Body of pancreas (tissue), 4 donors: ENCODE measurements around the gene INPP5D.

Experiments used
- POLR2A ChIP-seq, 3 donors: fragments of 450-650 bp; IDR thresholded peaks; one replicate each; pipeline ENCODE4 v1.6.1; 2016; ENCODE audit warnings: antibody characterized with exemption in 3 of 3, mild to moderate bottlenecking in 2 of 3
- TF ChIP-seq, protein P1 (sequence below), 7 experiments: fragments of 450-650 bp in 4 of 7; fragments of 200-600 bp in 3 of 7; sonication (generic) in 3 of 7; IDR thresholded peaks; one replicate each; pipeline ENCODE4 v1.5.1; 2016 to 2019; ENCODE audit warnings: antibody characterized with exemption in 7 of 7

DNA sequence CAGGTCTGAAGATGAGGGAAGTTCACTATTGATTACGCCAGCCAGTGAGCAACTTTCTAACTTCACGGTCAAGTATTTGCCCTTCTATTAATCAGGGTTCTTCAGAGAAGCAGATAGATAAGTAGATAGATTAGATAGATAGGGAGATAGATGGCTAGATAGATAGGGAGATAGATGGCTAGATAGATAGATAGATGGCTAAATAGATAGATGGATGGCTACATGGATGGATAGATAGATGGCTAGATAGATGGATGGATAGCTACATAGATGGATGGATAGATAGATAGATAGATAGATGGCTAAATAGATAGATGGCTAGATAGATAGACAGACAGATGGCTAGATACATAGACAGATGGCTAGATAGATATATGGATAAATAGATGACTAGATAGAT, 4.8 kb upstream of the INPP5D start:
- no peak for TF ChIP-seq POLR2A (IDR thresholded peaks at IDR 0.05)
- TF ChIP-seq, protein P1, sequence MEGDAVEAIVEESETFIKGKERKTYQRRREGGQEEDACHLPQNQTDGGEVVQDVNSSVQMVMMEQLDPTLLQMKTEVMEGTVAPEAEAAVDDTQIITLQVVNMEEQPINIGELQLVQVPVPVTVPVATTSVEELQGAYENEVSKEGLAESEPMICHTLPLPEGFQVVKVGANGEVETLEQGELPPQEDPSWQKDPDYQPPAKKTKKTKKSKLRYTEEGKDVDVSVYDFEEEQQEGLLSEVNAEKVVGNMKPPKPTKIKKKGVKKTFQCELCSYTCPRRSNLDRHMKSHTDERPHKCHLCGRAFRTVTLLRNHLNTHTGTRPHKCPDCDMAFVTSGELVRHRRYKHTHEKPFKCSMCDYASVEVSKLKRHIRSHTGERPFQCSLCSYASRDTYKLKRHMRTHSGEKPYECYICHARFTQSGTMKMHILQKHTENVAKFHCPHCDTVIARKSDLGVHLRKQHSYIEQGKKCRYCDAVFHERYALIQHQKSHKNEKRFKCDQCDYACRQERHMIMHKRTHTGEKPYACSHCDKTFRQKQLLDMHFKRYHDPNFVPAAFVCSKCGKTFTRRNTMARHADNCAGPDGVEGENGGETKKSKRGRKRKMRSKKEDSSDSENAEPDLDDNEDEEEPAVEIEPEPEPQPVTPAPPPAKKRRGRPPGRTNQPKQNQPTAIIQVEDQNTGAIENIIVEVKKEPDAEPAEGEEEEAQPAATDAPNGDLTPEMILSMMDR (IDR thresholded peaks at IDR 0.05), result no peak
